ENCODE data around the gene IQSEC3.

- TF ChIP-seq ZBTB26 (tag by site-specific recombination; optimal IDR thresholded peaks at IDR 0.05) (no peak), CTCF (tag by site-specific recombination; IDR thresholded peaks at IDR 0.05) (no peak; the same call in 1 of the 2 replicates), ZBTB49 (tag by site-specific recombination; IDR thresholded peaks at IDR 0.05; ENCODE audit: low read depth) (no peak), PBX3 (CRISPR knock-in tag; IDR thresholded peaks at IDR 0.05) (no peak), ZNF747 (tag by site-specific recombination; IDR thresholded peaks at IDR 0.05) (no peak), ZNF24 (tag by site-specific recombination; IDR thresholded peaks at IDR 0.05) (no peak), ZNF274 (IDR thresholded peaks at IDR 0.05; ENCODE audit: low read length) (no peak), ZNF274 (tag by site-specific recombination; IDR thresholded peaks at IDR 0.05; ENCODE audit: borderline replicate concordance) (no peak), REST (tag by site-specific recombination; IDR thresholded peaks at IDR 0.05) (no peak), HIC1 (tag by site-specific recombination; IDR thresholded peaks at IDR 0.05) (no peak), ZSCAN23 (tag by site-specific recombination; IDR thresholded peaks at IDR 0.05) (no peak)
Observed at GRCh38 chr12:106118-106591, 39.6 kb downstream of the IQSEC3 start.
